H9 (cell line): ENCODE data around the gene FMNL3. TPM values are rescaled to one million over a fixed set of nuclear protein-coding genes. Genes with fewer than 3 reads are reported as not detected.

Experiments
- DNase-seq: peaks from one replicate; pipeline ENCODE4 v3.0.0-alpha.2; 2017
- H2AFZ ChIP-seq: one replicate; pipeline ENCODE4 v1.6.1; 2013; ENCODE audit warnings: mild to moderate bottlenecking, low read length, control low read depth, moderate library complexity
- H2AK5ac ChIP-seq: 2 replicates; pipeline ENCODE4 v1.6.1; 2013; ENCODE audit warnings: low read length, control low read depth, mixed read lengths; ENCODE audit not compliant: insufficient read length
- H2BK120ac ChIP-seq: one replicate; pipeline ENCODE4 v1.6.1; 2013; ENCODE audit warnings: low read depth, mild to moderate bottlenecking, low read length, control low read depth, inconsistent platforms; ENCODE audit not compliant: poor library complexity, severe bottlenecking
- H2BK12ac ChIP-seq: 2 replicates; pipeline ENCODE4 v1.6.1; 2013; ENCODE audit warnings: low read length, control low read depth, mixed read lengths, low read depth; ENCODE audit not compliant: insufficient read length
- H2BK15ac ChIP-seq: 2 replicates; pipeline ENCODE4 v1.6.1; 2013; ENCODE audit warnings: low read depth, low read length, control low read depth
- H2BK20ac ChIP-seq: one replicate; pipeline ENCODE4 v1.6.1; 2013; ENCODE audit warnings: low read depth, mild to moderate bottlenecking, low read length, control low read depth, inconsistent platforms; ENCODE audit not compliant: poor library complexity, severe bottlenecking
- H2BK5ac ChIP-seq: 2 replicates; pipeline ENCODE4 v1.6.1; 2013; ENCODE audit warnings: low read length, control low read depth, mixed read lengths; ENCODE audit not compliant: insufficient read length
- H3K14ac ChIP-seq: 2 replicates; pipeline ENCODE4 v1.6.1; 2013; ENCODE audit warnings: low read length, control low read depth; ENCODE audit not compliant: insufficient read depth
- H3K18ac ChIP-seq: 2 replicates; pipeline ENCODE4 v1.6.1; 2013; ENCODE audit warnings: low read depth, mild to moderate bottlenecking, mixed read lengths, low read length, control low read depth; ENCODE audit not compliant: insufficient read length
- H3K23ac ChIP-seq: 2 replicates; pipeline ENCODE4 v1.6.1; 2013; ENCODE audit warnings: low read length, control low read depth, mixed read lengths, low read depth; ENCODE audit not compliant: insufficient read length
- H3K23me2 ChIP-seq: 2 replicates; pipeline ENCODE4 v1.6.1; 2013; ENCODE audit warnings: low read depth, mild to moderate bottlenecking, mixed read lengths, low read length, control low read depth; ENCODE audit not compliant: insufficient read length, poor library complexity, severe bottlenecking
- H3K27ac ChIP-seq: 2 replicates; pipeline ENCODE4 v1.5.1; 2013; ENCODE audit warnings: low read length, control low read depth, mixed read lengths, low read depth; ENCODE audit not compliant: insufficient read length
- H3K27me3 ChIP-seq: 2 replicates; pipeline ENCODE4 v1.6.1; 2013; ENCODE audit warnings: low read length, control low read depth, inconsistent platforms; ENCODE audit not compliant: insufficient read depth
- H3K4ac ChIP-seq: 2 replicates; pipeline ENCODE4 v1.6.1; 2013; ENCODE audit warnings: low read depth, mild to moderate bottlenecking, control low read depth, inconsistent platforms, low read length, moderate library complexity
- H3K4me1 ChIP-seq: 2 replicates; pipeline ENCODE4 v1.6.1; 2013; ENCODE audit warnings: low read length, control low read depth, inconsistent platforms; ENCODE audit not compliant: insufficient read depth
- H3K4me2 ChIP-seq: 2 replicates; pipeline ENCODE4 v1.6.1; 2013; ENCODE audit warnings: low read length, control low read depth, mixed read lengths; ENCODE audit not compliant: insufficient read length, insufficient read depth
- H3K56ac ChIP-seq: 2 replicates; pipeline ENCODE4 v1.6.1; 2013; ENCODE audit warnings: low read depth, mild to moderate bottlenecking, mixed read lengths, low read length, control low read depth; ENCODE audit not compliant: insufficient read length
- H3K79me1 ChIP-seq: 2 replicates; pipeline ENCODE4 v1.6.1; 2013; ENCODE audit warnings: low read depth, mild to moderate bottlenecking, moderate library complexity, low read length, control low read depth, inconsistent platforms; ENCODE audit not compliant: insufficient read depth, poor library complexity, severe bottlenecking
- H3K79me2 ChIP-seq: 2 replicates; pipeline ENCODE4 v1.6.1; 2013; ENCODE audit warnings: low read length, control low read depth, inconsistent platforms; ENCODE audit not compliant: insufficient read depth
- H3K9ac ChIP-seq: 2 replicates; pipeline ENCODE4 v1.6.1; 2013; ENCODE audit warnings: low read length, control low read depth, mixed read lengths; ENCODE audit not compliant: insufficient read length; ENCODE audit errors: extremely low read depth
- H3K9me3 ChIP-seq: one replicate; pipeline ENCODE4 v1.6.1; 2013; ENCODE audit warnings: low read depth, low read length, inconsistent platforms; ENCODE audit not compliant: control insufficient read depth
- H3T11ph ChIP-seq: one replicate; pipeline ENCODE4 v1.6.1; 2013; ENCODE audit warnings: mild to moderate bottlenecking, low read length, control low read depth, inconsistent platforms
- H4K20me1 ChIP-seq: one replicate; pipeline ENCODE4 v1.6.1; 2013; ENCODE audit not compliant: control insufficient read depth, insufficient read length, insufficient read depth
- H4K5ac ChIP-seq: 2 replicates; pipeline ENCODE4 v1.6.1; 2013; ENCODE audit warnings: low read depth, mild to moderate bottlenecking, mixed read lengths, low read length, control low read depth; ENCODE audit not compliant: insufficient read length
- H4K8ac ChIP-seq: replicated peaks from 2 replicates; pipeline ENCODE4 v1.6.1; 2013; ENCODE audit warnings: low read length, control low read depth, mixed read lengths, low read depth; ENCODE audit not compliant: insufficient read length
- H4K91ac ChIP-seq: 2 replicates; pipeline ENCODE4 v1.6.1; 2013; ENCODE audit warnings: low read depth, mild to moderate bottlenecking, moderate library complexity, mixed read lengths, low read length, control low read depth; ENCODE audit not compliant: insufficient read length
- H3K27ac Mint-ChIP-seq, 3 experiments: 2 replicates in 2 of 3; 3 replicates in 1 of 3; pipeline ENCODE4 v1.8.0; 2020 to 2021; ENCODE audit warnings: mixed read lengths in 3 of 3, mild to moderate bottlenecking in 1 of 3, moderate library complexity in 1 of 3
- H3K27me3 Mint-ChIP-seq: 2 replicates; pipeline ENCODE4 v1.8.0; 2021; ENCODE audit warnings: low read depth, mild to moderate bottlenecking, moderate library complexity, mixed read lengths
- H3K36me3 Mint-ChIP-seq, 3 experiments: 2 replicates in 2 of 3; 3 replicates in 1 of 3; pipeline ENCODE4 v1.8.0; 2020 to 2021; ENCODE audit warnings: low read depth in 3 of 3, mixed read lengths in 3 of 3; ENCODE audit not compliant: insufficient read depth in 1 of 3
- H3K4me1 Mint-ChIP-seq, 2 experiments: 2 replicates each; pipeline ENCODE4 v1.8.0; 2020; ENCODE audit warnings: mixed read lengths in 2 of 2
- H3K4me3 Mint-ChIP-seq, 2 experiments: 2 replicates in 1 of 2; 3 replicates in 1 of 2; pipeline ENCODE4 v1.8.0; 2020 to 2021; ENCODE audit warnings: mild to moderate bottlenecking in 2 of 2, mixed read lengths in 2 of 2, moderate library complexity in 1 of 2
- H3K9me3 Mint-ChIP-seq, 2 experiments: 2 replicates in 1 of 2; 3 replicates in 1 of 2; pipeline ENCODE4 v1.8.0; 2020; ENCODE audit warnings: mild to moderate bottlenecking in 2 of 2, mixed read lengths in 2 of 2, moderate library complexity in 1 of 2
- CTCF ChIP-seq: fragments of 200-600 bp; sonication (generic); conservative IDR thresholded peaks from 3 replicates; pipeline ENCODE4 v1.8.0; 2021; ENCODE audit warnings: antibody characterized with exemption, mild to moderate bottlenecking
- WGBS: extraction: QIAGEN DNeasy Blood & Tissue Kit; methylation state at CpG from one replicate; pipeline ENCODE4 v1.1.7; 2013; ENCODE audit warnings: missing lambda C conversion rate, low lambda C conversion rate, mixed read lengths; ENCODE audit not compliant: insufficient read length; ENCODE audit errors: extremely low coverage; 5-methylcytosine and 5-hydroxymethylcytosine counted together
- total RNA-seq: library from RNA; stranded (reverse); gene quantifications from 2 replicates; pipeline ENCODE4 v1.2.1, GENCODE V29; 2021

FMNL3 gene
- total RNA-seq, 1 experiment from 2014 or later: 22.8 TPM

- H3K79me1 ChIP-seq: no peaks in the 10 kb centered on the region
- H3K4me1 ChIP-seq: peaks cover 3% of the 10 kb centered on the region; the same call in 1 of the 2 replicates
- Mint-ChIP-seq H3K27ac (peak overlapping the region in 1 of 3 experiments; percentile 19; a peak in 1 of 7 replicates), H3K27me3 (no peaks in the 10 kb centered on the region), H3K9me3 (no peaks in the 10 kb centered on the region), H3K4me1 (peaks cover 34 to 41% of the 10 kb centered on the region in 2 experiments), H3K36me3 (peaks cover 0 to 2% (median 0%) of the 10 kb centered on the region in 3 experiments; a peak in 1 of 7 replicates), H3K4me3 (no peak overlapping the region)
- no peak overlapping the region for H2AFZ ChIP-seq
- no peak overlapping the region for H2BK5ac ChIP-seq
- no peak overlapping the region for H2BK12ac ChIP-seq
- no peak overlapping the region for H3K4ac ChIP-seq
- no peak overlapping the region for H3K56ac ChIP-seq
- no peak overlapping the region for H3K14ac ChIP-seq
- H2BK120ac ChIP-seq: no peak overlapping the region
- no peaks in the 10 kb centered on the region for H3K27me3 ChIP-seq
- H3K4me2 ChIP-seq: no peak overlapping the region
- no peak for DNase-seq
- H4K5ac ChIP-seq: no peak overlapping the region
- no CpG with 5 or more reads among the region's 5 CpGs for WGBS
- H4K8ac ChIP-seq: peak overlapping the region; percentile 50
- no peak overlapping the region for H4K91ac ChIP-seq
- H3K23ac ChIP-seq: no peak overlapping the region
- H3K79me2 ChIP-seq: no peaks in the 10 kb centered on the region; the same call in 1 of the 2 replicates
- H3K18ac ChIP-seq: no peak overlapping the region
- H2BK20ac ChIP-seq: no peak overlapping the region
- no peaks in the 10 kb centered on the region for H3K9me3 ChIP-seq
- no peak overlapping the region for H3K9ac ChIP-seq
- no peak overlapping the region for H2AK5ac ChIP-seq
- no peak overlapping the region for H3T11ph ChIP-seq
- no peak overlapping the region for H3K27ac ChIP-seq
- no peaks in the 10 kb centered on the region for H3K23me2 ChIP-seq
- no peak overlapping the region for H2BK15ac ChIP-seq
- H4K20me1 ChIP-seq: no peaks in the 10 kb centered on the region
- no peak for TF ChIP-seq CTCF
These were observed 36.0 kb downstream of the FMNL3 start for GRCh38 chr12:49671031-49671765.
